Body of pancreas (tissue), 4 donors: ENCODE results near the gene CD177. TPM values are rescaled to one million over a fixed set of nuclear protein-coding genes. Genes with fewer than 3 reads are reported as not detected.
"Not testable (repeated sequence)": the region's sequence is repeated elsewhere in the genome, so short reads cannot be mapped to it uniquely, and the experiment has no call there.

Experiments used
- ATAC-seq: fragments of 150-250 bp; one replicate; pipeline ENCODE4 v1.9.1; 2016
- DNase-seq, 4 donors: peaks; one replicate each; pipeline ENCODE4 v3.0.0-alpha.2; 2019
- H3K27ac ChIP-seq, 4 donors: fragments of 200-600 bp; sonication (generic); 1 replicate in 3 of 4; 2 replicates in 1 of 4; pipeline versions ENCODE4 v1.5.1 to v1.6.1; 2016 to 2019; ENCODE audit warnings: mild to moderate bottlenecking in 1 of 4, mixed read lengths in 1 of 4, moderate library complexity in 1 of 4
- H3K27me3 ChIP-seq, 2 donors: fragments of 200-600 bp; sonication (generic); one replicate each; pipeline ENCODE4 v1.6.0; 2016; ENCODE audit warnings: mild to moderate bottlenecking in 1 of 2
- H3K36me3 ChIP-seq, 2 donors: fragments of 200-600 bp; sonication (generic); replicated peaks in 1 of 2; 2 replicates each; pipeline ENCODE4 v1.5.1; 2016; ENCODE audit warnings: low read depth in 2 of 2; ENCODE audit not compliant: insufficient read depth in 1 of 2
- H3K4me1 ChIP-seq: fragments of 200-600 bp; sonication (generic); one replicate; pipeline ENCODE4 v1.6.0; 2016
- H3K4me3 ChIP-seq, 2 donors: fragments of 200-600 bp; sonication (generic); 1 replicate in 1 of 2; 2 replicates in 1 of 2; pipeline ENCODE4 v1.5.1; 2016 to 2019
- H3K9me3 ChIP-seq, 3 donors: fragments of 200-600 bp; sonication (generic); 1 replicate in 2 of 3; 2 replicates in 1 of 3; pipeline ENCODE4 v1.5.1; 2016
- POLR2A ChIP-seq, 3 donors: fragments of 450-650 bp; IDR thresholded peaks; one replicate each; pipeline ENCODE4 v1.6.1; 2016; ENCODE audit warnings: antibody characterized with exemption in 3 of 3, mild to moderate bottlenecking in 2 of 3
- WGBS, 2 donors: methylation state at CpG; one replicate each; pipeline ENCODE4 v1.1.5; 2017; 5-methylcytosine and 5-hydroxymethylcytosine counted together
- intact Hi-C: fragments of 100-400 bp; cut with DNase I; formaldehyde crosslinking; loops from one replicate; pipeline ENCODE4 v1.15.1; 2023
- total RNA-seq, 2 donors: library from RNA; depleted of rRNA; stranded (reverse); fragments of >200 nt; gene quantifications; one replicate each; pipeline ENCODE4 v1.1.0, GENCODE V29; 2016
- TF ChIP-seq, protein P1 (sequence below), 7 experiments: fragments of 450-650 bp in 4 of 7; fragments of 200-600 bp in 3 of 7; sonication (generic) in 3 of 7; IDR thresholded peaks; one replicate each; pipeline ENCODE4 v1.5.1; 2016 to 2019; ENCODE audit warnings: antibody characterized with exemption in 7 of 7

Gene CD177
- total RNA-seq, 2 donors from 2014 or later: 0.52 TPM; not detected in 1

DNA sequence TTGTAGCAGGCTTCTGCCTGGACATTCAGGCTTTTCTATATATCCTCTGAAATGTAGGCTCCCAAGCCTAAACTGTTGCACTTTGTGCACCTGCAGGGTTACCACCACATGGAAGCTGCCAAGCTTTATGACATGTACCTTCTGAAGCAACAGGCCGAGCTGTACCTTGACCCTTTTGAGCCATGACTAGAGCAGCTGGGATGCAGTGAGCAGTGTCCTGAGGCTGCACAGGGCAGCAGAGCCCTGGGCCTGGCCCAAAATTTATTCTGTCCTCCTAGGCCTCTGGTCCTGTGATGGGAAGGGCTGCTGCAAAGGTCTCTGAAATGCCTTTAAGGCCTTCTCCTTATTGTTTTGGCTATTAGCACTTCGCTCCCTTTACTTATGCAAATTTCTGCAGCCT is 23.5 kb upstream of the CD177 start:
- 58 to 86% methylated on average over 2 of the region's 2 CpGs for WGBS, 2 donors
- Histone ChIP-seq H3K36me3 (no peaks in the 10 kb centered on the region), H3K4me1 (no peaks in the 10 kb centered on the region), H3K9me3 (no peaks in the 10 kb centered on the region), H3K4me3 (no peak overlapping the region), H3K27ac (no peak overlapping the region), H3K27me3 (peaks cover 0 to 6% of the 10 kb centered on the region in 2 donors)
- DNase-seq (no peak), ATAC-seq (no peak)
- TF ChIP-seq, protein P1, sequence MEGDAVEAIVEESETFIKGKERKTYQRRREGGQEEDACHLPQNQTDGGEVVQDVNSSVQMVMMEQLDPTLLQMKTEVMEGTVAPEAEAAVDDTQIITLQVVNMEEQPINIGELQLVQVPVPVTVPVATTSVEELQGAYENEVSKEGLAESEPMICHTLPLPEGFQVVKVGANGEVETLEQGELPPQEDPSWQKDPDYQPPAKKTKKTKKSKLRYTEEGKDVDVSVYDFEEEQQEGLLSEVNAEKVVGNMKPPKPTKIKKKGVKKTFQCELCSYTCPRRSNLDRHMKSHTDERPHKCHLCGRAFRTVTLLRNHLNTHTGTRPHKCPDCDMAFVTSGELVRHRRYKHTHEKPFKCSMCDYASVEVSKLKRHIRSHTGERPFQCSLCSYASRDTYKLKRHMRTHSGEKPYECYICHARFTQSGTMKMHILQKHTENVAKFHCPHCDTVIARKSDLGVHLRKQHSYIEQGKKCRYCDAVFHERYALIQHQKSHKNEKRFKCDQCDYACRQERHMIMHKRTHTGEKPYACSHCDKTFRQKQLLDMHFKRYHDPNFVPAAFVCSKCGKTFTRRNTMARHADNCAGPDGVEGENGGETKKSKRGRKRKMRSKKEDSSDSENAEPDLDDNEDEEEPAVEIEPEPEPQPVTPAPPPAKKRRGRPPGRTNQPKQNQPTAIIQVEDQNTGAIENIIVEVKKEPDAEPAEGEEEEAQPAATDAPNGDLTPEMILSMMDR (IDR thresholded peaks at IDR 0.05): no peak
- no peak for TF ChIP-seq POLR2A (IDR thresholded peaks at IDR 0.05)
- intact Hi-C loops: no loop called here

- ATAC-seq (no peak), DNase-seq (no peak)
- Histone ChIP-seq H3K36me3 (no peaks in the 10 kb centered on the region), H3K27ac (no peak overlapping the region), H3K9me3 (no peaks in the 10 kb centered on the region), H3K4me3 (no peak overlapping the region), H3K4me1 (no peaks in the 10 kb centered on the region), H3K27me3 (peaks cover 0 to 6% of the 10 kb centered on the region in 2 donors)
- TF ChIP-seq, protein P1 (IDR thresholded peaks at IDR 0.05): no peak
- TF ChIP-seq POLR2A (IDR thresholded peaks at IDR 0.05): no peak
- intact Hi-C loops: no loop called here
- 60 to 75% methylated on average over 9 to 11 of the region's 11 CpGs for WGBS, 2 donors
Observed at GRCh38 chr19:43330726-43331434, 22.6 kb upstream of the CD177 start.

DNA sequence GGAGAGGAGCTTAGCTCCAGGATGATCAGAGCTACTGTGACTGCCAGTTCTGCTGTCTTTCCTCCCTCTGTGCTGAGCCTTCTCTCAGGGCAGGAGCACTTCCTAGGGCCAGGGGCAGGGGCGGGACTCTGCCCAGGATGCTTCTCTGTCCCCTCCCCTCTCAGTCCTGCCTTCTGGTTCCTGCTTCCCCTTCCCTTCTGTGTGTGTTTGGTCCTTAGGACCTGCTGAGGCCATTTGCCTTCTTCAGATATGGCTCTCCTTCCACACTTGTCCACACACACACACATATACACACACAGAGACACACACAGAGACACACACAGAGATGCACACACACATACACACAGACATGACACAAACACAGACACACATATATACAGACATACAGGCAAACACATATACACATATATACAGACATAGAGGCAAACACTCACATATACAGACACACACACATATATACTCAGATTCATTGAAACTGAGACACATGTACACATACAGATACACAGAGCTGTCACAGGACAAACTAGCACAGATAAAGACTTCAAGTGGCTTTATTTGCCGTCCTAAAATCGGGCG is 22.0 kb upstream of the CD177 start:
- intact Hi-C loops: no loop called here
- Histone ChIP-seq H3K4me1 (no peaks in the 10 kb centered on the region), H3K36me3 (no peaks in the 10 kb centered on the region), H3K4me3 (no peak overlapping the region), H3K27ac (no peak overlapping the region), H3K9me3 (no peaks in the 10 kb centered on the region), H3K27me3 (peaks cover 0 to 6% of the 10 kb centered on the region in 2 donors)
- ATAC-seq (no peak), DNase-seq (no peak)
- WGBS, 2 donors: 62 to 63% methylated on average over 4 of the region's 4 CpGs
- TF ChIP-seq, protein P1 (IDR thresholded peaks at IDR 0.05): no peak
- no peak for TF ChIP-seq POLR2A (IDR thresholded peaks at IDR 0.05)

DNA sequence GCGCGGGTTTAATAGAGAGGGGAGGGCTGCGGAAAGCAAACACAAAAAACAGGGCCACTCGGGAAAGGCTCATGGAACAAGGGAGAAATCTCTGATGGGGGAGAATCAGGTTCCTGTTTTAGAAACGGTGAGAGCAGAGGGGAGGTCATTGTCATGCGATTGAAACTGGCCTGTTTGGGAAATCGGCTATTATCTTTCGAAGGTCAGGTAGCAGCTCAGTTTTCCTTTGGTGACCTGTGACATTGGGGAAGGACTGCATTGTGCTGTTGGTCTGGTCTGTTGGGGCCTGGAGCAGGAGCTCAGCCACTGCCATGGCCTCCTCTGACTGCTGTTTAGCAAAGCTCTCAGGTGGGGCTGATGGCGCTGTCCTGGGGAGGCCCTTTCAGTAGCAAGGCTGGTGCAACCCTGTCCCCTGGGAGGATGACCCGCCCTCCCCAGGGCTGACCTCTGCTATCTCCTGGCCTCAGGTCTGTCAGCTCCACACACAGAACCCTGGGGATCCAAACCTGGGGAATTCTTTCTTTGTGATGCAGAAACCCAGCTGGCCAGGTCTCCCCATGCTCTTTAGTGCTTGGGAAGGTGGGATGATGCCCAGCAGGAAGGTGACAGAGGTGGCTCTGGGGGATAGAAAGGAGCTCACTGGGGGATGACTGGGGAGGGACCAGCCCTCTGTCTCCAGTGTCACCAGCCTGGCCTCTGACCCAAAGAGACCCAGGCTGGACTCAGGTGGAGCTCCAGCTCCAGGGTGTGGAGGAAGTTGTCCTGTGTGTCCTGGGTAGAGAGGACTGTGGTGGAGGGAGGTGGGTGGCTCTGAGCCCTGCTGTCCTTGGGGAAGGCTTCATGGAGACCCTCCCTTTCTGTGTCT is 21.2 kb upstream of the CD177 start:
- intact Hi-C loops: no loop called here
- ATAC-seq: no peak

DNA sequence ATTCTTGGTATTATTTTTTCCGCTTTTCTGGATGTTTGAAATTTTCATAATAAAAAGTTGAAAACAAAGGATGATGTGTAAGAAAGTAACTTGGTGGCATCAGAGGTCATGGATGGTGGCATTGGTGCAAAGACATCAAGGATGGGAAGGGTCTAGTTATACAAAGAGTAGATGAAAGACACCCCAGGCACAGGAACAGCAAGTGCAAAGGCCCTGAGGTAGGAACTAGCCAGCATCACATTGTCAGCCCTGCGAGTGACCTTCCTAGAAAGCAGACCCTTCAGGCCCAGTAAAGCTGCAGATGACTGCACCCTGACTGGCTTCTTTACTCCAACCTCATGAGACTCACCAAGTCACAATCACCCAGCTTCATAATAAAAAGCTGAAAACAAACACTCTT is 17.0 kb upstream of the CD177 start:
- H3K36me3 ChIP-seq, H3K27me3 ChIP-seq, H3K4me1 ChIP-seq, H3K4me3 ChIP-seq, DNase-seq, intact Hi-C loops, H3K27ac ChIP-seq, ATAC-seq, H3K9me3 ChIP-seq: not testable (repeated sequence)
- WGBS, 2 donors: 76 to 82% methylated on average over 2 of the region's 2 CpGs

More for the DNA sequence above, 21.2 kb upstream of the CD177 start:
- WGBS, 2 donors: 63% methylated on average over 9 to 10 of the region's 10 CpGs
- Histone ChIP-seq H3K4me1 (no peaks in the 10 kb centered on the region), H3K4me3 (no peak overlapping the region), H3K27me3 (peaks cover 0 to 6% of the 10 kb centered on the region in 2 donors), H3K27ac (no peak overlapping the region), H3K9me3 (no peaks in the 10 kb centered on the region), H3K36me3 (no peaks in the 10 kb centered on the region)
- no peak for TF ChIP-seq POLR2A (IDR thresholded peaks at IDR 0.05)
- TF ChIP-seq, protein P1 (IDR thresholded peaks at IDR 0.05): no peak
- no peak for DNase-seq
